HPDE6-E6E7 (cell line): Measurements from ENCODE around the gene UNC80.

Source experiments
- DNase-seq: peaks from one replicate; pipeline ENCODE4 v3.0.0; 2011; ENCODE audit warnings: missing footprints; ENCODE audit errors: extremely low spot score

Gene UNC80

GRCh38 chr2:209806318-209806717, 34.7 kb downstream of the UNC80 start:
- no peak for DNase-seq

GRCh38 chr2:209808521-209808920, 36.9 kb downstream of the UNC80 start:
- no peak for DNase-seq

GRCh38 chr2:209809256-209809655, 37.6 kb downstream of the UNC80 start:
- DNase-seq = no peak

- DNase-seq = no peak
These were observed 46.2 kb downstream of the UNC80 start for GRCh38 chr2:209817844-209818271.

- no peak for DNase-seq
These were observed 47.3 kb downstream of the UNC80 start for GRCh38 chr2:209818939-209819338.

- no peak for DNase-seq
These were observed 50.2 kb downstream of the UNC80 start for GRCh38 chr2:209821806-209822205.

- DNase-seq = no peak
These were observed 51.9 kb downstream of the UNC80 start for GRCh38 chr2:209823484-209823883.

GRCh38 chr2:209824391-209824790, 52.8 kb downstream of the UNC80 start:
- no peak for DNase-seq

- no peak for DNase-seq
These were observed 59.3 kb downstream of the UNC80 start for GRCh38 chr2:209830722-209831465.

GRCh38 chr2:209834767-209835166, 63.1 kb downstream of the UNC80 start:
- DNase-seq = no peak

GRCh38 chr2:209840434-209840833, 68.8 kb downstream of the UNC80 start:
- DNase-seq = no peak

GRCh38 chr2:209845666-209846065, 74.0 kb downstream of the UNC80 start:
- no peak for DNase-seq

- no peak for DNase-seq
These were observed 93.2 kb downstream of the UNC80 start for GRCh38 chr2:209864716-209865295.

GRCh38 chr2:209868271-209868994, 96.8 kb downstream of the UNC80 start:
- DNase-seq = no peak

- DNase-seq = no peak
These were observed 98.4 kb downstream of the UNC80 start for GRCh38 chr2:209870067-209870466.

- DNase-seq = no peak
These were observed 101.0 kb downstream of the UNC80 start for GRCh38 chr2:209872675-209873074.

- DNase-seq = no peak
These were observed 103.6 kb downstream of the UNC80 start for GRCh38 chr2:209875270-209875669.

- no peak for DNase-seq
These were observed 104.6 kb downstream of the UNC80 start for GRCh38 chr2:209876211-209876610.

- peak; percentile 54 for DNase-seq
These were observed 107.1 kb downstream of the UNC80 start for GRCh38 chr2:209878701-209879100.

- DNase-seq = no peak
These were observed 129.0 kb downstream of the UNC80 start for GRCh38 chr2:209900638-209901037.

- no peak for DNase-seq
These were observed 129.5 kb downstream of the UNC80 start for GRCh38 chr2:209901172-209901571.

GRCh38 chr2:209905691-209906090, 134.1 kb downstream of the UNC80 start:
- no peak for DNase-seq

GRCh38 chr2:209907746-209908145, 136.1 kb downstream of the UNC80 start:
- no peak for DNase-seq
